GM19395 (cell line): Measurements from ENCODE around the gene SINHCAF.

Source experiments
- ATAC-seq: cut with Tn5 transposase; IDR thresholded peaks from one replicate; pipeline ENCODE4 v1.9.1; 2021; ENCODE audit warnings: mild to moderate bottlenecking, moderate library complexity; ENCODE audit not compliant: unreplicated experiment

The SINHCAF gene

GRCh38 chr12:31337952-31338351 is 12.0 kb upstream of the SINHCAF start:
- no peak for ATAC-seq

- ATAC-seq: no peak
These were observed 5.3 kb upstream of the SINHCAF start for GRCh38 chr12:31331242-31331641.

- ATAC-seq: no peak
These were observed 1.0 kb upstream of the SINHCAF start for GRCh38 chr12:31326736-31327659.

- ATAC-seq: peak; percentile 2
These were observed 450 bp downstream of the SINHCAF start for GRCh38 chr12:31325524-31325875.

GRCh38 chr12:31324845-31325523 is 966 bp downstream of the SINHCAF start:
- ATAC-seq: peak; percentile 6

GRCh38 chr12:31324116-31324844 is 1.7 kb downstream of the SINHCAF start:
- ATAC-seq: peak; percentile 40

GRCh38 chr12:31323391-31324115 is 2.4 kb downstream of the SINHCAF start:
- peak; percentile 25 for ATAC-seq

GRCh38 chr12:31322801-31323207 is 3.1 kb downstream of the SINHCAF start:
- no peak for ATAC-seq

- no peak for ATAC-seq
These were observed 4.1 kb downstream of the SINHCAF start for GRCh38 chr12:31321897-31322228.

GRCh38 chr12:31321186-31321896 is 4.6 kb downstream of the SINHCAF start:
- no peak for ATAC-seq

GRCh38 chr12:31318657-31319269 is 7.2 kb downstream of the SINHCAF start:
- ATAC-seq: no peak

GRCh38 chr12:31317471-31318395 is 8.2 kb downstream of the SINHCAF start:
- peak; percentile 35 for ATAC-seq

- ATAC-seq: peak; percentile 30
These were observed 9.1 kb downstream of the SINHCAF start for GRCh38 chr12:31316891-31317290.

GRCh38 chr12:31315784-31316465 is 10.0 kb downstream of the SINHCAF start:
- ATAC-seq: no peak

GRCh38 chr12:31315044-31315715 is 10.8 kb downstream of the SINHCAF start:
- no peak for ATAC-seq

- ATAC-seq: no peak
These were observed 13.5 kb downstream of the SINHCAF start for GRCh38 chr12:31312431-31312830.

GRCh38 chr12:31311634-31312258 is 14.2 kb downstream of the SINHCAF start:
- no peak for ATAC-seq
